HG02840 (cell line): Measurements from ENCODE around the gene TBC1D22A.
"Not testable (repeated sequence)": the region's sequence is repeated elsewhere in the genome, so short reads cannot be mapped to it uniquely, and the experiment has no call there.

Experiments
- ATAC-seq: cut with Tn5 transposase; IDR thresholded peaks from one replicate; pipeline ENCODE4 v1.9.1; 2021; ENCODE audit warnings: mild to moderate bottlenecking, moderate library complexity, moderate number of reproducible peaks; ENCODE audit not compliant: unreplicated experiment, low FRiP score

TBC1D22A gene

GRCh38 chr22:46809153-46809885 lies 46.9 kb downstream of the TBC1D22A start:
- no peak for ATAC-seq

- no peak for ATAC-seq
These were observed 48.7 kb downstream of the TBC1D22A start for GRCh38 chr22:46810856-46811786.

GRCh38 chr22:46812034-46812605 lies 49.7 kb downstream of the TBC1D22A start:
- no peak for ATAC-seq

GRCh38 chr22:46812788-46813187 lies 50.3 kb downstream of the TBC1D22A start:
- no peak for ATAC-seq

- ATAC-seq = no peak
These were observed 51.6 kb downstream of the TBC1D22A start for GRCh38 chr22:46813816-46814597.

- no peak for ATAC-seq
These were observed 52.7 kb downstream of the TBC1D22A start for GRCh38 chr22:46815132-46815531.

GRCh38 chr22:46815559-46815895 lies 53.1 kb downstream of the TBC1D22A start:
- no peak for ATAC-seq

- ATAC-seq = no peak
These were observed 53.7 kb downstream of the TBC1D22A start for GRCh38 chr22:46815896-46816731.

- not testable (repeated sequence) for ATAC-seq
These were observed 54.9 kb downstream of the TBC1D22A start for GRCh38 chr22:46817390-46817789.

GRCh38 chr22:46823248-46823647 lies 60.8 kb downstream of the TBC1D22A start:
- ATAC-seq = no peak

GRCh38 chr22:46823654-46824053 lies 61.2 kb downstream of the TBC1D22A start:
- no peak for ATAC-seq

- no peak for ATAC-seq
These were observed 62.0 kb downstream of the TBC1D22A start for GRCh38 chr22:46824344-46824909.

- no peak for ATAC-seq
These were observed 62.6 kb downstream of the TBC1D22A start for GRCh38 chr22:46824980-46825544.

- ATAC-seq = no peak
These were observed 64.1 kb downstream of the TBC1D22A start for GRCh38 chr22:46826438-46827135.

GRCh38 chr22:46827136-46827780 lies 64.8 kb downstream of the TBC1D22A start:
- ATAC-seq = no peak

- no peak for ATAC-seq
These were observed 65.3 kb downstream of the TBC1D22A start for GRCh38 chr22:46827781-46828180.

GRCh38 chr22:46828323-46828900 lies 66.0 kb downstream of the TBC1D22A start:
- no peak for ATAC-seq
